B cell (primary cell): ENCODE data around the gene NINL.

Experiments used
- CTCF ChIP-seq: fragments of 200-600 bp; IDR thresholded peaks from one replicate; pipeline ENCODE4 v1.8.0; 2022; ENCODE audit warnings: antibody characterized with exemption, mild to moderate bottlenecking
- EZH2 ChIP-seq: IDR thresholded peaks from 2 replicates; pipeline ENCODE4 v1.6.1; 2012; ENCODE audit warnings: borderline replicate concordance, low read depth, mild to moderate bottlenecking, moderate library complexity, low read length; ENCODE audit not compliant: insufficient read depth, poor library complexity, severe bottlenecking

- TF ChIP-seq CTCF (no peak), EZH2 (no peak)
These were observed 89.0 kb downstream of the NINL start for GRCh38 chr20:25496165-25496967.
